Colonic mucosa (tissue), 4 donors: Measurements from ENCODE around the gene SMARCA4. TPM values are rescaled to one million over a fixed set of nuclear protein-coding genes. Genes with fewer than 3 reads are reported as not detected.
"Not testable (repeated sequence)": the region's sequence is repeated elsewhere in the genome, so short reads cannot be mapped to it uniquely, and the experiment has no call there.

ENCODE experiments used
- DNase-seq: peaks from one replicate; pipeline ENCODE4 v3.0.0-alpha.2; 2020
- H3K27ac ChIP-seq: fragments of 200-600 bp; one replicate; pipeline ENCODE4 v1.8.0; 2021
- H3K27me3 ChIP-seq: fragments of 200-600 bp; one replicate; pipeline ENCODE4 v1.8.0; 2021
- H3K36me3 ChIP-seq: fragments of 200-600 bp; one replicate; pipeline ENCODE4 v1.8.0; 2021
- H3K4me1 ChIP-seq: fragments of 200-600 bp; one replicate; pipeline ENCODE4 v1.8.0; 2021; ENCODE audit warnings: mild to moderate bottlenecking
- H3K4me3 ChIP-seq: fragments of 200-600 bp; one replicate; pipeline ENCODE4 v1.8.0; 2021
- H3K9ac ChIP-seq, 2 donors: one replicate each; pipeline ENCODE4 v1.7.0; 2013; ENCODE audit warnings: control low read depth in 2 of 2, low read depth in 2 of 2, low read length in 2 of 2
- H3K9me3 ChIP-seq: fragments of 200-600 bp; one replicate; pipeline ENCODE4 v1.8.0; 2021
- CTCF ChIP-seq: fragments of 200-600 bp; IDR thresholded peaks from one replicate; pipeline ENCODE4 v1.8.0; 2022; ENCODE audit warnings: antibody characterized with exemption, mild to moderate bottlenecking
- intact Hi-C: fragments of 100-400 bp; cut with DNase I; formaldehyde crosslinking; loops from one replicate; pipeline ENCODE4 v1.14.1; 2022
- total RNA-seq, 2 donors: library from RNA; stranded (reverse); fragmentation: NEBNext Ultra II Directional in 1 of 2; extraction: Animal tissue kit (Norgen Biotek cat#: 25700) in 1 of 2; gene quantifications; one replicate each; pipeline ENCODE4 v1.2.1, GENCODE V29; 2021
- donor health status: healthy.
- donor health status: DM: no; HTN: no; CAD: no.
- donor health status: DM: no; HTN: no; CAD: no.

SMARCA4 gene
- total RNA-seq, 2 donors from 2014 or later: 73.8 to 141 TPM

DNA sequence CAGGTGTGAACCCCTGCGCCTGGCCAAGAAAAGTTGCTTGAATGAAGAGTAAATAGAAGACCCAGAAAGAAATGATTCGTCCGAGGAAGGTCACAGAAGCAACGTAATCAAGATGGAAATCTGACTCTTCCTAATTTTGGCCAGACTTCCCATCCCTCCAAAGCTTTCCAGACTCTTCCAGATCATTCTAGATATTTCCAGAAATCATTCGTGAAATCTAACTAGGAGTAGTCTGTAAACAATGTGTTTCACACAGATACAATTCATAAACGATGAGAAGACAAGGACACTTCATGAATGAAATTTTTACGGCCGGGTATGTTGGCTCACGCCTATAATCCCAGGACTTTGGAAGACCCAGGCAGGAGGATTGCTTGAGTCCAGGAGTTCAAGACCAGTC, 119.2 kb downstream of the SMARCA4 start:
- no peaks in the 10 kb centered on the region for H3K27me3 ChIP-seq
- H3K4me1 ChIP-seq: no peaks in the 10 kb centered on the region
- H3K27ac ChIP-seq: no peak overlapping the region
- intact Hi-C loops: no loop called here
- no peak for TF ChIP-seq CTCF
- H3K9me3 ChIP-seq: no peaks in the 10 kb centered on the region
- H3K36me3 ChIP-seq: no peaks in the 10 kb centered on the region
- H3K4me3 ChIP-seq: no peak overlapping the region
- no peak overlapping the region for H3K9ac ChIP-seq
- no peak for DNase-seq

DNA sequence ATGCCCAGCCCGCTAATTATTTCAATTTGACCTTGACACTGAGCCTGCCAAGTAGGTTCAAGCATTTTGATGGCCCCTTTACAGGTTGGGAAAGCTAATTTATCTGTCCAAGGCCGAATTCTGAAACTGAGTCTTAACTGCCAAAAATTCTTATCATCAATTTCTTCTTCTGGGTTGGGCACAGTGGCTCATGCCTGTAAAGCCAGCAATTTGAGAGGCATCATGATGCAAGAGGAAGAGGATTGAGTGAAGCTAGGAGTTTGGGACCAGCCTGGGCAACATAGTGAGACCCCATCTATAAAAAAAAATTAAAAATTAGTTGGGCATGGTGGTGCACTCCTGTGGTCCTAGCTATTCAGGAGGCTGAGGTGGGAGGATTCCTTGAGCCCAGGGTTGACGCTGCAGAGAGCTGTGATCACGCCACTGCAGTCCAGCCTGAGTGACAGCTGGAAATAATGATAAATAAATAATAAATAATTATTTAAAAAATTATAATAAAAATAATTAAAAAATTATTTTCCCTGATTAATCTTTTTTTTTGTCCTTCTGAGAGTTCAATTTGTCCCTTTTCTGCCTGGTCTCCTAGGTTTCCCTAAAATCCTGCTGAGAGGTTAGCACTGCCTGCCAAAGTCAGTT, 127.2 kb downstream of the SMARCA4 start:
- H3K9me3 ChIP-seq: no peaks in the 10 kb centered on the region
- H3K27ac ChIP-seq: peak overlapping the region; percentile 93
- intact Hi-C loops: no loop called here
- no peak for TF ChIP-seq CTCF
- no peaks in the 10 kb centered on the region for H3K27me3 ChIP-seq
- no peak for DNase-seq
- no peaks in the 10 kb centered on the region for H3K4me1 ChIP-seq
- peak overlapping the region; percentile 37 to 85 for H3K9ac ChIP-seq
- no peak overlapping the region for H3K4me3 ChIP-seq
- no peaks in the 10 kb centered on the region for H3K36me3 ChIP-seq

- Histone ChIP-seq H3K27ac (peak overlapping the region; percentile 93), H3K36me3 (no peaks in the 10 kb centered on the region), H3K9me3 (no peaks in the 10 kb centered on the region), H3K9ac (peak overlapping the region; percentile 37 to 85), H3K27me3 (no peaks in the 10 kb centered on the region), H3K4me1 (peaks cover 3% of the 10 kb centered on the region), H3K4me3 (peak overlapping the region; percentile 70)
- intact Hi-C loops: no loop called here
- peak; percentile 51 for DNase-seq
- no peak for TF ChIP-seq CTCF
These were observed 127.8 kb downstream of the SMARCA4 start for GRCh38 chr19:11088506-11089253.

DNA sequence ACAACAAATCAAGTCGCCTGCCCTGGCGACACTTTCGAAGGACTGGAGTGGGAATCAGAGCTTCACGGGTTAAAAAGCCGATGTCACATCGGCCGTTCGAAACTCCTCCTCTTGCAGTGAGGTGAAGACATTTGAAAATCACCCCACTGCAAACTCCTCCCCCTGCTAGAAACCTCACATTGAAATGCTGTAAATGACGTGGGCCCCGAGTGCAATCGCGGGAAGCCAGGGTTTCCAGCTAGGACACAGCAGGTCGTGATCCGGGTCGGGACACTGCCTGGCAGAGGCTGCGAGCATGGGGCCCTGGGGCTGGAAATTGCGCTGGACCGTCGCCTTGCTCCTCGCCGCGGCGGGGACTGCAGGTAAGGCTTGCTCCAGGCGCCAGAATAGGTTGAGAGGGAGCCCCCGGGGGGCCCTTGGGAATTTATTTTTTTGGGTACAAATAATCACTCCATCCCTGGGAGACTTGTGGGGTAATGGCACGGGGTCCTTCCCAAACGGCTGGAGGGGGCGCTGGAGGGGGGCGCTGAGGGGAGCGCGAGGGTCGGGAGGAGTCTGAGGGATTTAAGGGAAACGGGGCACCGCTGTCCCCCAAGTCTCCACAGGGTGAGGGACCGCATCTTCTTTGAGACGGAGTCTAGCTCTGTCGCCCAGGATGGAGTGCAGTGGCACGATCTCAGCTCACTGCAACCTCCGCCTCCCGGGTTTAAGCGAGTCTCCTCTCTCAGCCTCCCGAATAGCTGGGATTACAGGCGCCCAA, 128.6 kb downstream of the SMARCA4 start, which contains the start of gene LDLR:
TSS of gene LDLR (plus strand) at position 210 of the 760 bp plus-strand sequence. CDS start at position 296, 86 bp downstream.
- Histone ChIP-seq H3K9ac (peak within 1 kb of the TSS; percentile 74 to 85), H3K27ac (peak within 1 kb of the TSS; percentile 93), H3K36me3 (no peaks in the 10 kb centered on the region), H3K9me3 (no peaks in the 10 kb centered on the region), H3K27me3 (no peaks in the 10 kb centered on the region), H3K4me1 (peaks cover 9% of the 10 kb centered on the region), H3K4me3 (peak within 1 kb of the TSS; percentile 70)
- intact Hi-C loops: no loop called here
- TF ChIP-seq CTCF: no peak
- DNase-seq: peak; percentile 94

DNA sequence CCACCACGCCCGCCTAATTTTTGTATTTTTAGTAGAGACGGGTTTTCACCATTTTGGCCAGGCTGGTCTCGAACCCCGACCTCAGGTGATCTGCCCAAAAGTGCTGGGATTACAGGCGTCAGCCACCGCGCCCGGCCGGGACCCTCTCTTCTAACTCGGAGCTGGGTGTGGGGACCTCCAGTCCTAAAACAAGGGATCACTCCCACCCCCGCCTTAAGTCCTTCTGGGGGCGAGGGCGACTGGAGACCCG, 129.1 kb downstream of the SMARCA4 start:
- Histone ChIP-seq H3K27ac (peak overlapping the region; percentile 93), H3K4me1 (peaks cover 11% of the 10 kb centered on the region), H3K4me3 (peak overlapping the region; percentile 70), H3K9ac (peak overlapping the region; percentile 74 to 85)
- intact Hi-C loops, H3K27me3 ChIP-seq, DNase-seq, H3K36me3 ChIP-seq, H3K9me3 ChIP-seq: not testable (repeated sequence)
